NCI-H2227 (cell line): ENCODE data around the gene GPSM3.
A peak's percentile ranks its signal among the peaks of the same experiment; 100 is the strongest.

Experiments
- DNase-seq: peaks from one replicate; lab custom pipeline; 2025; ENCODE audit not compliant: unreplicated experiment; lab: John Stamatoyannopoulos, UW

The GPSM3 gene

GRCh38 chr6:32175711-32176475 lies 16.6 kb downstream of the GPSM3 start, which contains the start of gene AGPAT1:
Gene AGPAT1 (minus strand): TSS chr6:32176084. CDS start chr6:32171496, 4,588 bp downstream.
- peak; percentile 97 for DNase-seq

- DNase-seq = no peak
These were observed 17.1 kb downstream of the GPSM3 start for GRCh38 chr6:32175322-32175710.

DNA sequence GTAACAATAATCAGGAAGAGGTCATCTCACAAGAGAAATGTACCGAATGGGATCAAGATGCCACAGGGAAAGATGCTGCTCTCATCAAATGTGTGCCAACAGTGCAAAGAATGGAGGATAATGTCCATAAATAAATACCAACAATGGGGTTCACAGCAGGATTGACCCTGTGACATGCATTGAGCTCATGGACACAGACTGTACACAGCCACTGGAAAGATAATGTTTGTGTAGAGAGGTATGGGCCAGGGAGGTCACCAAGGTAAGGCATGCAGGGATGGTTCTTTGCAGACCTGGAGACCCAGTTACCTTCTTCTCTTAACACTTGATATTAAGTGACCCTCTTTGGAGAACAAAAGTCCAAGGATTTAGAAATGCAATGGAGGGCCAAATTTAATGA lies 18.0 kb downstream of the GPSM3 start:
- no peak for DNase-seq

DNA sequence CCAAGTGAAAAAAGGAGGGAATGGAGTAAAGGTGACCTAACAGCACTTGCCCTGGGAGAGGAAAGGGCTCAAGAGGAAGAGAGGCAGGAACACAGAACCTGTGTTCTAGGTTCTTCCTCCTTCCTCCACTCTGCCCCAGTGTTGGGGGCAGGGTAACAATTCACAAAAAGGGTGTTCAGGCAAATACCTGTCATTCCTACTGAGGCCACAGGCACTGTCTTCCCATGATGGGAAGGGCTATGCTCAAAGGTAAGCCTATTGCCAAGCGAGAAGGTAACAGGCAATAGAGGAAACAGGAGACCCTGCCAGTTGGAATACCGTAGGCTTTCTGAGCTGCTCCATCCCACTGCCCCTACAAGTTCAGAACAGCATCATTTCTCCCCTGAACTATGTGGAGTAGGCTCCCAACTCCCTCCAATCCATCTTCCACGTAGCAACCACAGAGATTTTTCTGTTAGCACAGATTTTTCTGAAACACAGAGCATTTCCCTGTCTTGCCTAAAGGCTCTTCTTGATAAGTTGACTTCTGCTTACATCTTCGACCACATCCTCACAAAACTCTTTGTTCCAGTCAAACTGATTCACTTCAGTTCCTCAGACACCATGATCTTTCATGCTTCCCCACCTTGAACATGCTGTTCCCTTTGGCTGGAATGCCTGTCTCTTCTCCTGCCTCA lies 19.3 kb downstream of the GPSM3 start:
- DNase-seq = no peak

- no peak for DNase-seq
These were observed 21.2 kb downstream of the GPSM3 start for GRCh38 chr6:32171234-32171633.

- DNase-seq = no peak
These were observed 22.1 kb downstream of the GPSM3 start for GRCh38 chr6:32170294-32170693.

- DNase-seq = no peak
These were observed 23.4 kb downstream of the GPSM3 start for GRCh38 chr6:32168807-32169591.

DNA sequence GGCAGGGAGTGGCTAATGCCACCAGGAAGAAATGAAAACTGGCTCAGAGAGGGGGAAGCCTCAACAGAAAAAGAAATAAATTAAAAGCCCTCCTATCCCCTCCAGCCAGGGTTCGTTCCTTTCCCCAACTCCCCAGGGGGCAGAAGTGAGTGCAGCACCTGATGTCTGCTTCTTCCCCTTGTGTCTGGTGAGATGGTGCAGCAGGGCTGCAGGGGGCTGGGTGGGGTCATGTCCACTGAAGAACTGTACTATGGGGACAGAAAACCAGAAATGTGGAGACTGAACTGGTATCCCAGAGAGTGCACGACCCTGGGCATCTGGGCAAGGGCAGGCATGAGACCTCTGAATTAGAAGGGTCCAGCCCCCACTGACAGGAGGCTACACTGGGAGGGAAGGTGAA lies 24.1 kb downstream of the GPSM3 start:
- no peak for DNase-seq

DNA sequence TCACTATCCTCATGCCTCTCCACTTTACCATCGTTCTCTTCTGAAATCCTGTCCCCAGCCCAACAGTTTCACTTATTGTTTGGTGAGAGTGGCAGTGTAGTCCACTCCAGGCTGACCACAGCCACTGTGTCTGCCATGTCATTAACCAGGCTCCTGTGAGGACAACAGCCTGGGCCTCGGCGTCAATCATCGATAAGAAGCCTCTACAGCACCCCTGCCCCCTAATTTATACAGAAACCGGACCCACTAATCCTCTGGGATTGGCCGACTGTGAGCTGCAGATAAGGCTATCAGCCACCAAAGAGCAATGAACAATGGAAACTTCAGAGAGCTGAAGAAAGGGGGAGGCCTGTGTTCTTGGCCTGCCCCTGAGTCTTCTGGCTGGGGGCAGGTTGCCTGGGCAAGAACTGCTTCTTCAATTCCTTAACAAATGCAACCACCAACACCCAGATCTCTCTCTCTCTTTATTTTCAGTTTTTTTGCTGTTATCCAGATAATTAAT lies 24.6 kb downstream of the GPSM3 start:
- no peak for DNase-seq

DNA sequence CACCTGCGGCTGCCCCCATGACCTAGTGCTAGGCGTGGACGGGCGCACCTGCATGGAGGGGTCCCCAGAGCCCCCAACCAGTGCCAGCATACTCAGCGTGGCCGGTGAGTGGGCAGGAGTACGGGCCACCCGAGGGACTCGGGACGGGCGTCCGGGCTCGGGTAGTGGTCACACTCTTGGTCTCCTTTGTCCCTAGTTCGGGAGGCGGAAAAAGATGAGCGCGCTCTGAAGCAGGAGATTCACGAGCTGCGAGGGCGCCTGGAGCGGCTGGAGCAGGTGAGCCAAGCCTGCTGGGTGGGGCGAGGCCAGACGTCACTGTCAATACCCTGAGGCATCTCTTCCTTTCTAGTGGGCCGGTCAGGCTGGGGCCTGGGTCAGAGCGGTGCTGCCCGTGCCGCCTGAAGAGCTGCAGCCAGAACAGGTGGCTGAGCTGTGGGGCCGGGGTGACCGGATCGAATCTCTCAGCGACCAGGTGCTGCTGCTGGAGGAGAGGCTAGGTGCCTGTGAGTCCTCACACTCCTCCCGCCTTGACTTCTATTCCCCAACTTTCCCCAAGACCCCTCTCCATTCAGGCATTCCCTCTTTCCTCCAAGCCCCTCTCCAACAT lies 25.2 kb downstream of the GPSM3 start:
- no peak for DNase-seq

GRCh38 chr6:32166411-32167061 lies 25.9 kb downstream of the GPSM3 start:
- no peak for DNase-seq

- DNase-seq = no peak
These were observed 28.1 kb downstream of the GPSM3 start, which contains the start of gene EGFL8 for GRCh38 chr6:32164295-32164694. Gene EGFL8 (plus strand): TSS chr6:32164595. CDS start chr6:32166166, 1,571 bp downstream.

- DNase-seq = no peak
These were observed 28.7 kb downstream of the GPSM3 start for GRCh38 chr6:32163559-32164258.

DNA sequence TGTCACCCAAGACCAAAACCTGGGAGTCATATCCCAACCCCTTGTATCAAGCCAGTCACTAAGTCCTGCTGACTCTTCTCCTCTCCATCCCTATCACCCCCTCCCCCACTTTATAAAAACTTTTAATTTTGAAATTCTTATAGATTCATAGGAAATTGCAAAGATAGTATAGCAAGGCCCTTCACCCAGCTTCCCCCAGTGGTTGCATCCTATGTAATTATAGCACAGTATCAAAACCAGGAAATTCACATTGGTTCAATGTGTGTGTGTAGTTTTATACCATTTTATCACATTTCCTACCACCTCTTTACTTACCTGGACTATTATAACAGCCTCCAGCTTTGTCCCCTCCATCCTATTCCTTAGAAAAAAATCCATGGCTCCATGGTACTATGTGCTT lies 34.4 kb downstream of the GPSM3 start:
- DNase-seq = no peak

DNA sequence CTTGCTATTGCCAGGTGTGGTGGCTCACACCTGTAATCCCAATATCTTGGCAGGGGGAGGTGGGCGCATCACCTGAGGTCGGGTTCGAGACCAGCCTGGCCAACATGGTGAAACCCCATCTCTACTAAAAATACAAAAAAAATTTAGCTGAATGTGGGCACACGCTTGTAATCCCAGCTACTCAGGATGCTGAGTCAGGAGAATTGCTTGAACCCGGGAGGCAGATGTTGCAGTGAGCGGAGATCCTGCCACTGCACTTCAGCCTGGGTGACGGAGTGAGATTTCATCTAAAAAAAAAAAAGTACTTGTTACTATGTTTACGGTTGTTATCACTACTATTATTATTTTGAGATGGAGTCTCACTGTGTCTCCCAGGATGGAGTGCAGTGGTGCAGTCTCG lies 35.6 kb downstream of the GPSM3 start:
- no peak for DNase-seq

GRCh38 chr6:32154514-32155161 lies 37.8 kb downstream of the GPSM3 start:
- peak; percentile 74 for DNase-seq

DNA sequence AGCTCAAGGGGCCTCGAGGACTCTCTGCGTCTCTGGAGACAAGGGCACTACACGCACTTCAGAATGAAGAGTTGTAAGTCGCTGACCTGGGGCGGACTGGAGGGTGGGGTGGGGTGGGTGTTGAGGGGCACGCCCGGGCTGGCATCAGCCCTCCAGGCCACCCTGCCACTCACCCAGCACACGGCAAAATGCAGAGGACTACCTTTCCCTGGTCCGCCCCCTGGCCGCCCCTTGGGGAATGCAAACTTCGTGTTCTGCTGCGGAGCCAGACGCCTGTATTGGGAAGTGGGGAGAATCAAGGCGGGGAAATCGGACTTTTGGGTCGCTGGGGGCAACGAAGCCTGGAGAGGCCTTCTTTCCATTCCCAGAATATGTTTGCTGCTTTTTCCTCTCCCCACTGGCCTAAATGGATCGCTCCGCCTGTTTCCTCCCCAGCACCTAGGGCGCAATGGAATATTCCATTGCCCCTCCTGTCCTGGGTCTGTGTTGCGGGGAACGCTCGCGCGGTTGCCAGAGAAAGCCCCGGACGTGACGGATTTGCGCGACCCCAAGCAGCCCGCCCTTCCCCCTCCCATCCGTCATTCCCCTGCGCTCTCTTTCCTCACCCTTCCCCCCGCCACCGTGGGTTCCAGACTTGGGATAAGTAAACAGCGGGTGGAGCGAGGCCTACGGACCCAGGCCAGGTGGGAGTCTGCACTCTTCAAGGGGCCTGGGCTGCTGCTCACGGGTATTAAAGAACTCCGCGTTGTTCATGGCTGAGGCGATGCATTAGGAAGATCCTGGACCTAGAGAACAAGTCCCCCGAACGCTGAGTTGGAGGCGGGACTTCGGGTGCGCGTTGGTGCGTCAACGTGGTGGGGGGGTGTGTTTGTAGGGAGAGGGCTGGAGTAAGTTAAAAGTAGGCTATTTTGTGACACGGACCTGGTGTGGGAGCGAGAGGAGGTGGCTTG lies 38.6 kb downstream of the GPSM3 start, which contains the start of gene PPT2:
Gene PPT2, plus strand, starts transcription at position 578 of the 950 bp plus-strand sequence. CDS start 454 bp downstream, outside the sequence.
- peak; percentile 94 for DNase-seq
